CD4-positive, alpha-beta T cell (primary cell): Measurements from ENCODE around the gene TTLL11. TPM values are rescaled to one million over a fixed set of nuclear protein-coding genes. Genes with fewer than 3 reads are reported as not detected.

Experiments
- ATAC-seq: fragments of 200-7000 bp; cut with Tn5 transposase; one replicate; pipeline ENCODE4 v1.10.0; 2022; ENCODE audit warnings: mild to moderate bottlenecking; ENCODE audit not compliant: poor library complexity
- CTCF ChIA-PET: fragments of 350-600 bp; sonication (Branson Sonifier 250); formaldehyde crosslinking; loops from one replicate; lab custom pipeline; 2021; ENCODE audit warnings: antibody characterized with exemption, inconsistent platforms; lab: Charles Lee
- POLR2A ChIA-PET: fragments of 350-600 bp; sonication (Branson Sonifier 250); formaldehyde crosslinking; loops from one replicate; lab custom pipeline; 2021; ENCODE audit warnings: antibody characterized with exemption, inconsistent platforms; lab: Charles Lee
- DNase-seq, 14 experiments: peaks; one replicate each; pipeline ENCODE4 v3.0.0-alpha.2; 2013 to 2020; ENCODE audit warnings: mixed read lengths in 2 of 14
- H3K27ac ChIP-seq, 2 donors: one replicate each; pipeline versions ENCODE4 v1.5.1 to v1.7.0; 2013; ENCODE audit warnings: low read length in 2 of 2, low read depth in 1 of 2, mild to moderate bottlenecking in 1 of 2
- H3K27me3 ChIP-seq, 2 experiments: 1 replicate in 1 of 2; 2 replicates in 1 of 2; pipeline versions ENCODE4 v1.6.1 to v1.7.0; 2013; ENCODE audit warnings: low read length in 2 of 2, control low read depth in 1 of 2, mild to moderate bottlenecking in 1 of 2, moderate library complexity in 1 of 2; ENCODE audit not compliant: insufficient read depth in 2 of 2, control insufficient read depth in 1 of 2
- H3K36me3 ChIP-seq: one replicate; pipeline ENCODE4 v1.6.1; 2013; ENCODE audit warnings: low read length, control low read depth; ENCODE audit not compliant: insufficient read depth
- H3K4me1 ChIP-seq: one replicate; pipeline ENCODE4 v1.6.1; 2013; ENCODE audit warnings: low read length, control low read depth; ENCODE audit not compliant: insufficient read depth
- H3K4me3 ChIP-seq: one replicate; pipeline ENCODE4 v1.5.1; 2013; ENCODE audit warnings: mild to moderate bottlenecking, low read length, moderate library complexity
- H3K9me3 ChIP-seq, 2 experiments: 1 replicate in 1 of 2; 2 replicates in 1 of 2; pipeline versions ENCODE4 v1.6.1 to v1.7.0; 2013; ENCODE audit warnings: low read length in 2 of 2, mild to moderate bottlenecking in 2 of 2, control low read depth in 1 of 2, moderate library complexity in 1 of 2; ENCODE audit not compliant: control insufficient read depth in 1 of 2, insufficient read depth in 1 of 2
- H3K27ac Mint-ChIP-seq: one replicate; pipeline ENCODE4 v1.8.0; 2020; ENCODE audit warnings: mixed read lengths
- H3K27me3 Mint-ChIP-seq: one replicate; pipeline ENCODE4 v1.8.0; 2021; ENCODE audit warnings: mixed read lengths
- H3K36me3 Mint-ChIP-seq: one replicate; pipeline ENCODE4 v1.8.0; 2021; ENCODE audit warnings: low read depth, mixed read lengths
- H3K4me1 Mint-ChIP-seq: one replicate; pipeline ENCODE4 v1.8.0; 2021; ENCODE audit warnings: low read depth, mixed read lengths
- H3K4me3 Mint-ChIP-seq: one replicate; pipeline ENCODE4 v1.8.0; 2020; ENCODE audit warnings: mild to moderate bottlenecking, mixed read lengths
- H3K9me3 Mint-ChIP-seq: one replicate; pipeline ENCODE4 v1.8.0; 2020; ENCODE audit warnings: mixed read lengths
- intact Hi-C, 2 experiments: fragments of 100-400 bp; cut with DNase I in 1 of 2; cut with micrococcal nuclease in 1 of 2; formaldehyde crosslinking; loops; one replicate each; pipeline versions ENCODE4 v1.15.1 to v1.9.0; 2023 to 2025; cut with DNase I, micrococcal nuclease
- total RNA-seq, 174 experiments: library from RNA in 2 of 174; stranded (reverse) in 2 of 174; gene quantifications; one replicate each; pipeline ENCODE4 v1.2.3 and lab custom pipeline; 2021 to 2026
- TF ChIP-seq, protein P1 (sequence below): fragments of 200-600 bp; IDR thresholded peaks from one replicate; pipeline ENCODE4 v1.8.0; 2022; ENCODE audit warnings: antibody characterized with exemption, mild to moderate bottlenecking

The TTLL11 gene
- total RNA-seq, 2 experiments from 2014 or later: 1.6 to 2.3 TPM

GRCh38 chr9:122008559-122008958, 84.5 kb downstream of the TTLL11 start:
- H3K36me3 ChIP-seq: no peaks in the 10 kb centered on the region
- no peak overlapping the region for H3K27ac ChIP-seq
- Mint-ChIP-seq H3K9me3 (no peaks in the 10 kb centered on the region), H3K27me3 (no peaks in the 10 kb centered on the region), H3K4me3 (no peak overlapping the region), H3K4me1 (no peaks in the 10 kb centered on the region), H3K27ac (no peak overlapping the region), H3K36me3 (peaks cover 6% of the 10 kb centered on the region)
- POLR2A ChIA-PET: no interaction called here
- TF ChIP-seq, protein P1, sequence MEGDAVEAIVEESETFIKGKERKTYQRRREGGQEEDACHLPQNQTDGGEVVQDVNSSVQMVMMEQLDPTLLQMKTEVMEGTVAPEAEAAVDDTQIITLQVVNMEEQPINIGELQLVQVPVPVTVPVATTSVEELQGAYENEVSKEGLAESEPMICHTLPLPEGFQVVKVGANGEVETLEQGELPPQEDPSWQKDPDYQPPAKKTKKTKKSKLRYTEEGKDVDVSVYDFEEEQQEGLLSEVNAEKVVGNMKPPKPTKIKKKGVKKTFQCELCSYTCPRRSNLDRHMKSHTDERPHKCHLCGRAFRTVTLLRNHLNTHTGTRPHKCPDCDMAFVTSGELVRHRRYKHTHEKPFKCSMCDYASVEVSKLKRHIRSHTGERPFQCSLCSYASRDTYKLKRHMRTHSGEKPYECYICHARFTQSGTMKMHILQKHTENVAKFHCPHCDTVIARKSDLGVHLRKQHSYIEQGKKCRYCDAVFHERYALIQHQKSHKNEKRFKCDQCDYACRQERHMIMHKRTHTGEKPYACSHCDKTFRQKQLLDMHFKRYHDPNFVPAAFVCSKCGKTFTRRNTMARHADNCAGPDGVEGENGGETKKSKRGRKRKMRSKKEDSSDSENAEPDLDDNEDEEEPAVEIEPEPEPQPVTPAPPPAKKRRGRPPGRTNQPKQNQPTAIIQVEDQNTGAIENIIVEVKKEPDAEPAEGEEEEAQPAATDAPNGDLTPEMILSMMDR: no peak
- DNase-seq (no peak), ATAC-seq (no peak)
- H3K27me3 ChIP-seq: no peaks in the 10 kb centered on the region
- no peaks in the 10 kb centered on the region for H3K9me3 ChIP-seq
- CTCF ChIA-PET: interaction anchor here (1.0 kb wide), 1 partner anchor 16 kb away, joined by 3 read pairs; no protein-coding TSS in a partner anchor
- no peaks in the 10 kb centered on the region for H3K4me1 ChIP-seq
- intact Hi-C loops: no loop called here
- H3K4me3 ChIP-seq: no peak overlapping the region

- no peaks in the 10 kb centered on the region for H3K4me1 ChIP-seq
- H3K36me3 ChIP-seq: no peaks in the 10 kb centered on the region
- H3K4me3 Mint-ChIP-seq: no peak overlapping the region
- no peaks in the 10 kb centered on the region for H3K4me1 Mint-ChIP-seq
- no peak for DNase-seq
- H3K27ac ChIP-seq: no peak overlapping the region
- ChIA-PET CTCF (no interaction called here), POLR2A (no interaction called here)
- no peaks in the 10 kb centered on the region for H3K27me3 Mint-ChIP-seq
- TF ChIP-seq, protein P1: no peak
- H3K9me3 ChIP-seq: no peaks in the 10 kb centered on the region
- peaks cover 1% of the 10 kb centered on the region for H3K36me3 Mint-ChIP-seq
- intact Hi-C loops: no loop called here
- H3K4me3 ChIP-seq: no peak overlapping the region
- H3K27ac Mint-ChIP-seq: no peak overlapping the region
- no peak for ATAC-seq
- H3K27me3 ChIP-seq: no peaks in the 10 kb centered on the region
- H3K9me3 Mint-ChIP-seq: no peaks in the 10 kb centered on the region
Measured at GRCh38 chr9:122007837-122008236, 85.3 kb downstream of the TTLL11 start.

DNA sequence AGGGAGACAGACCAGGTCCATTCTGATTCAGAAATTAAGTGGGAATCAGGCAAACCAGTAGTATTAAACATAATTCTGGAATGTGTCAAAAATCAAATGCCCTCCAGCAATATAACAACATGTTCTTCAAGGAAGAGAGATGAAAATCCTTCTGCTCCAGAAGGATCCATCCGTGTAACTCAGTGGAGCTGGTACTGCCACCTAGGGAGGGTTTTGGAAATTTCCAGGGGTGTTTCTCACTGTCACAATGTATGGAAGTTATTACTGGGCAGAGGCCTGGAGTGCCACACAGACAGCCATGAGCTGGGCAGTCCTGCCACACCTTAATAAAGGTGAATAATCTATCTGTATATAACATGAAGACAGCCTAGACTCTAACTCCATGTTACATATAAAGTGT, 87.5 kb downstream of the TTLL11 start:
- Histone ChIP-seq H3K36me3 (no peaks in the 10 kb centered on the region), H3K27ac (no peak overlapping the region), H3K9me3 (no peaks in the 10 kb centered on the region), H3K4me3 (no peak overlapping the region), H3K27me3 (no peaks in the 10 kb centered on the region), H3K4me1 (no peaks in the 10 kb centered on the region)
- Mint-ChIP-seq H3K9me3 (no peaks in the 10 kb centered on the region), H3K27me3 (no peaks in the 10 kb centered on the region), H3K36me3 (no peaks in the 10 kb centered on the region), H3K4me3 (no peak overlapping the region), H3K4me1 (no peaks in the 10 kb centered on the region), H3K27ac (no peak overlapping the region)
- ATAC-seq (no peak), DNase-seq (no peak)
- ChIA-PET CTCF (no interaction called here), POLR2A (no interaction called here)
- intact Hi-C loops: no loop called here
- TF ChIP-seq, protein P1: no peak
